Progenitor cell of endocrine pancreas (in vitro differentiated cells): ENCODE measurements around the gene DNAH9. TPM values are rescaled to one million over a fixed set of nuclear protein-coding genes. Genes with fewer than 3 reads are reported as not detected.

Experiments
- DNase-seq: peaks from one replicate; pipeline ENCODE4 v3.0.0; 2021; ENCODE audit warnings: low spot score; ENCODE audit not compliant: unreplicated experiment
- H3K27ac Mint-ChIP-seq: 2 replicates; pipeline ENCODE4 v1.8.0; 2021; ENCODE audit warnings: mild to moderate bottlenecking, moderate library complexity, mixed read lengths
- H3K27me3 Mint-ChIP-seq: 2 replicates; pipeline ENCODE4 v1.8.0; 2021; ENCODE audit warnings: mixed read lengths
- H3K36me3 Mint-ChIP-seq: 2 replicates; pipeline ENCODE4 v1.8.0; 2022; ENCODE audit warnings: mixed read lengths; ENCODE audit not compliant: insufficient read depth
- H3K4me1 Mint-ChIP-seq: 2 replicates; pipeline ENCODE4 v1.8.0; 2021; ENCODE audit warnings: low read depth, mixed read lengths
- H3K4me3 Mint-ChIP-seq: 2 replicates; pipeline ENCODE4 v1.8.0; 2021; ENCODE audit warnings: low read depth, mild to moderate bottlenecking, moderate library complexity, mixed read lengths
- H3K9me3 Mint-ChIP-seq: 2 replicates; pipeline ENCODE4 v1.8.0; 2021; ENCODE audit warnings: low read depth, mixed read lengths
- CTCF ChIP-seq: fragments of 200-600 bp; sonication (generic); IDR thresholded peaks from one replicate; pipeline ENCODE4 v1.5.0; 2021; ENCODE audit warnings: antibody characterized with exemption, mild to moderate bottlenecking; ENCODE audit not compliant: unreplicated experiment
- total RNA-seq: library from RNA; stranded (reverse); gene quantifications from 2 replicates; pipeline ENCODE4 v1.2.1, GENCODE V29; 2021

Gene DNAH9
- total RNA-seq, 1 donor from 2014 or later, result 1.5 TPM

GRCh38 chr17:11645426-11645825 is 47.2 kb downstream of the DNAH9 start:
- Mint-ChIP-seq H3K27ac (no peak overlapping the region), H3K27me3 (peaks cover 11% of the 10 kb centered on the region), H3K36me3 (no peaks in the 10 kb centered on the region), H3K4me3 (no peak overlapping the region), H3K4me1 (no peaks in the 10 kb centered on the region), H3K9me3 (no peaks in the 10 kb centered on the region)
- TF ChIP-seq CTCF, result no peak
- no peak for DNase-seq

- H3K27me3 Mint-ChIP-seq, result no peaks in the 10 kb centered on the region
- no peaks in the 10 kb centered on the region for H3K9me3 Mint-ChIP-seq
- no peak for TF ChIP-seq CTCF
- no peak overlapping the region for H3K27ac Mint-ChIP-seq
- H3K4me1 Mint-ChIP-seq, result no peaks in the 10 kb centered on the region
- DNase-seq, result no peak
- no peak overlapping the region for H3K4me3 Mint-ChIP-seq
- no peaks in the 10 kb centered on the region for H3K36me3 Mint-ChIP-seq
Measured at GRCh38 chr17:11651089-11651488, 52.8 kb downstream of the DNAH9 start.

- no peak for DNase-seq
- Mint-ChIP-seq H3K4me1 (no peaks in the 10 kb centered on the region), H3K9me3 (no peaks in the 10 kb centered on the region), H3K27ac (no peak overlapping the region), H3K36me3 (no peaks in the 10 kb centered on the region), H3K27me3 (no peaks in the 10 kb centered on the region), H3K4me3 (no peak overlapping the region)
- no peak for TF ChIP-seq CTCF
Measured at GRCh38 chr17:11668618-11669017, 70.3 kb downstream of the DNAH9 start.

GRCh38 chr17:11671126-11671525 is 72.9 kb downstream of the DNAH9 start:
- no peaks in the 10 kb centered on the region for H3K36me3 Mint-ChIP-seq
- H3K4me3 Mint-ChIP-seq, result no peak overlapping the region
- no peak for TF ChIP-seq CTCF
- no peak overlapping the region for H3K27ac Mint-ChIP-seq
- no peaks in the 10 kb centered on the region for H3K27me3 Mint-ChIP-seq
- H3K4me1 Mint-ChIP-seq, result no peaks in the 10 kb centered on the region
- DNase-seq, result no peak
- H3K9me3 Mint-ChIP-seq, result no peaks in the 10 kb centered on the region

GRCh38 chr17:11682646-11683045 is 84.4 kb downstream of the DNAH9 start:
- DNase-seq, result no peak
- Mint-ChIP-seq H3K36me3 (no peaks in the 10 kb centered on the region), H3K27ac (no peak overlapping the region), H3K4me1 (no peaks in the 10 kb centered on the region), H3K27me3 (peaks cover 15% of the 10 kb centered on the region), H3K4me3 (no peak overlapping the region), H3K9me3 (no peaks in the 10 kb centered on the region)
- TF ChIP-seq CTCF, result no peak
